Measurements from ENCODE around the gene FRMPD1. TPM values are rescaled to one million over a fixed set of nuclear protein-coding genes. Genes with fewer than 3 reads are reported as not detected.

FRMPD1 gene
- total RNA-seq, 1 donor from 2014 or later = 1.9 TPM

GRCh38 chr9:37668116-37668601 is 17.4 kb downstream of the FRMPD1 start:
- ATAC-seq (peak; percentile 83), DNase-seq (ENCODE audit: missing footprints) (no peak)
- intact Hi-C loops (cut with DNase I) = no loop called here

GRCh38 chr9:37669232-37669631 is 18.5 kb downstream of the FRMPD1 start:
- DNase-seq (ENCODE audit: missing footprints) (no peak), ATAC-seq (no peak)
- intact Hi-C loops (cut with DNase I) = no loop called here

GRCh38 chr9:37675661-37676060 is 24.9 kb downstream of the FRMPD1 start:
- ATAC-seq (no peak), DNase-seq (ENCODE audit: missing footprints) (no peak)
- intact Hi-C loops (cut with DNase I) = no loop called here

- intact Hi-C loops (cut with DNase I) = no loop called here
- DNase-seq (ENCODE audit: missing footprints) = no peak
- ATAC-seq = peak; percentile 81
These were observed 25.7 kb downstream of the FRMPD1 start for GRCh38 chr9:37676411-37676830.

DNA sequence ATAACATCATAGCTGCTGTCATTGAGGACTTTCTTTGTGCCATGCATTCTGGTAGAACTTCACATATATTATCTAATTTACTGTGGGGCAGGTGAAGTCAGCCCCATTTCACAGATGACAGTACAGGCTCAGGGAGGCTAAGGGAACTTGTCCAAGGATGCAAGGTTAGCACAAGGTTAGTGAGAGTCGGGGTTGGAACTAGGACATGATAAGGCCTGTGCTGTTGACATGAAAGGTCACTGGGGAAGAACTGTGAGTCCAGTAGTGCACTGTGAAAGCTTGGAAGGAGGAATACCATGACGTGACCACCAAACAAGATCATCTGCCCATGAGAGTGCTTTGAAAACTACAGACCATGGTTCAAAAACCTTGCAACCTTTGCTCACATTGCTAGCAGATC is 26.7 kb downstream of the FRMPD1 start:
- DNase-seq (ENCODE audit: missing footprints) (no peak), ATAC-seq (peak; percentile 69)
- intact Hi-C loops (cut with DNase I) = no loop called here

- intact Hi-C loops (cut with DNase I) = no loop called here
- ATAC-seq (peak; percentile 64), DNase-seq (ENCODE audit: missing footprints) (no peak)
These were observed 28.1 kb downstream of the FRMPD1 start for GRCh38 chr9:37678789-37679273.

DNA sequence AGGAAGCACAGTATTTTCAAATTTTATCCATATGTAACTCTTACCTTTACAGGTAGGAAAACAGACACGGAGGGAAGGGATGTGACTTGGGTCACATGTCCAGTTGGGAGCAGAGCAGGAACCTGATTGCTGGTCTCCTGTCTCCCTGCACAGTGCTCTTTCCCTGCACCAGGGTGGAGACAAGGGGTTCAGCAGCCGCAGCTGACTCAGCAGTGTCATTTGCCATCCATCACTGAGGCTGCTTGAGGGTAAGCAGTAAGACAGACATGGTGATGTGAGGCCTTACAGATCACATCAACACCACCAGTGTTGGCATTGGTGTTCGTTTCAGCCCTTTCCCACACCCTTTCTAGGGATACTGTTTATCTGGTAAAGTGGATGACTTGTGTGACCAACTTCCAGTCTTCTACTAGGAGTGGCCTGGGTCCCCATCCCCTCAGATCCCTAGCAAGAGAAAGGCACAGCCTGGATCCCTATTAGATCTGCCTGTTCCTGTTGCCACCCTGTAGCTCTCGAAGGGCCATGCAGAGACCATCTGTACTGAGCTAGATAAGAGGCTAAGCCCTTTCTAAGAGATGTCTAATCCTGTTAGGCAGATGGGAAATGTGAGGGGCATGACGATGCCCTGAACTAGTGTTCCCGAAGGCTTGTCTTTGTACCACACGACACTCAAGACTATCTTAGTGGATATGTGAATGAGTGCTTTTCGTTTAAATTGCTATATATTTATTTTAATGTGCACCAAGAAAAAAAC is 29.1 kb downstream of the FRMPD1 start:
- DNase-seq (ENCODE audit: missing footprints) (no peak), ATAC-seq (no peak)
- intact Hi-C loops (cut with DNase I) = no loop called here

DNA sequence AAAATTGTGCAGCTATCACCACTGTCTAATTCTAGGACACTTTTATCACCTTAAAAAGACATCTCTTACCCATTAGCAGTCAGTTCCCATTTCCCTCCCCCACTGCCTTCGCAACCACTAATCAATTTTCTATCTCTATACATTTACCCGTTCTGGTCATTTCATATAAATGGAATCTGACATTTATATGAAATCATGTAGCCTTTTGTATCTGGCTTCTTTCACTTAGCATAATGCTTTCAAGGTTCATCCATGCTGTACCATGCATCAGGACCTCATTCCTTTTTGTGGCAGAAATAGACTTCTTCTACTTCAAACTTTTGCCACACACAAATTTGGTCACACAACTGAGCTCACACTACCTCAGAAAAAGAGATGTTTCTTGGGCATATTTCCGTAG is 32.2 kb downstream of the FRMPD1 start:
- ATAC-seq (no peak), DNase-seq (ENCODE audit: missing footprints) (no peak)
- intact Hi-C loops (cut with DNase I) = no loop called here

DNA sequence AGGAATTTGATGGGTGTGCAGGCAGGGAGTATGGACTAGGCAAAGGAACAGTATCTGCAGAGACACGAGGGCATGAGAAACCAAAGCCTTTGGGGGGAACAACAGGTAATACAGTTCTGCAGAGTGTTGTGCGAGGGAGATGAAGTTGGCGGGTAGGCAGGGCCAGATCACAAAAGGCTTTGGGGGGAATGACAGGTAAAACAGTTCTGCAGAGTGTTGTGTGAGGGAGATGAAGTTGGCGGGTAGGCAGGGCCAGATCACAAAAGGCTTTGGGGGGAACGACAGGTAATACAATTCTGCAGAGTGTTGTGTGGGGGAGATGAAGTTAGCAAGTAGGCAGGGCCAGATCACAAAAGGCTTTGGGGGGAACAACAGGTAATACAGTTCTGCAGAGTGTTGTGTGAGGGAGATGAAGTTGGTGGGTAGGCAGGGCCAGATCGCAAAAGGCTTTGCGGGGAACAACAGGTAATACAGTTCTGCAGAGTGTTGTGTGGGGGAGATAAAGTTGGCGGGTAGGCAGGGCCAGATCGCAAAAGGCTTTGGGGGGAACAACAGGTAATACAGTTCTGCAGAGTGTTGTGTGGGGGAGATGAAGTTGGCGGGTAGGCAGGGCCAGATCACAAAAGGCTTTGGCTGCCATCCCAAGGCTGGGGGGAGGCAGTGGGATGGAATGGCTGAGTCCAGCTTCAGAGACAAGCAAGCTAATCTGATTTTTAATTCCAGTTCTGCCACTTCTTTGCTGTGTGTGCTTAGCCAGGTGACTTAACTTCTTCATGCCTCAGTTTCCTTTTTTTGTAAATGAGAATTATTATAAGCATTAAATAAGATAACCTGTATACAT is 33.0 kb downstream of the FRMPD1 start:
- intact Hi-C loops (cut with DNase I) = no loop called here
- ATAC-seq (no peak), DNase-seq (ENCODE audit: missing footprints) (no peak)

DNA sequence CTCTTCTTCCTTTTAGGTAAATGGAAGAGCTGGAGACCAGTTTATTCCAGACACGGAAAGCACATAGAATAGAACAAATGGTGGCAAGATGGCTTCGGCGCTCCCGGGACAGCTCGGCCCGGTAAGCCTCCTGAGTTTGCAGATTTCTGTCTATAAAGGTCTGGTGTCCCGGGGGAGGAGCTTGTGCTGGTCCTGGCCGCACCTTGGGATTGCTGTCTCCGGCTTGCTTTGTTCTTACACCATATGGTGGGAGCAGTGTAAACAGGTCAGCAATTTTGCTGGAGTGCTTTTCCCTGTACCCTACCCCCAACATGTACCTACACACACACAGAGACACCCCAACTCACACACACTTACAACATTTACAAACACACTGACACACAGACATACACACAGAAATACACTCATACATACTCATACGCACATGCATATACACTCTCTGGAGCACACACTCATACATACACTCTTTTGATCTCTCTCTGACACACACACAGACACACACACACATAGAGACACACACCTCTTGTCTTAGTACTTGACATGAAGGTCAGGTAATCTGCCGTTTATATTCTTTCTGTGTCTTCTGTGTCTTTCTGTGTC is 42.0 kb downstream of the FRMPD1 start:
- intact Hi-C loops (cut with DNase I) = no loop called here
- ATAC-seq = no peak
- no peak for DNase-seq (ENCODE audit: missing footprints)

- DNase-seq (ENCODE audit: missing footprints) (no peak), ATAC-seq (no peak)
- intact Hi-C loops (cut with DNase I) = no loop called here
These were observed 42.5 kb downstream of the FRMPD1 start for GRCh38 chr9:37693260-37693659.

DNA sequence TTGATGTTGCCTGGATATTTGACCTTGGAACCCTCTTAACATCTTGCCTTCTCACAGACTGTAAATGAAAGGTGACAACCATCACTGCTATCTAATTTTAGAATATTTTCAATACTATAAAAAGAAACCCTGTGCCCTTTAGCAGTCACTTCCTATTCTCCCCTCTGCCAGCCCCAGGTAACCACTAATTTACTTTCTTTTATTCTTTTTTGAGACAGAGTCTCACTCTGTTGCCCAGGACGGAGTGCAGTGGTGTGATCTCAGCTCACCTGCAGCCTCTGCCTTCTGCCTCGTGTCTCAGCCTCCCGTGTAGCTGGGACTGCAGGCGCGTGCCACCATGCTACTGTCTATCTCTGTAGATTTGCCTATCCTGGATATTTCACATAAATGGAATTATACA is 43.6 kb downstream of the FRMPD1 start:
- DNase-seq (ENCODE audit: missing footprints) (no peak), ATAC-seq (no peak)
- intact Hi-C loops (cut with DNase I) = no loop called here

- intact Hi-C loops (cut with DNase I) = no loop called here
- ATAC-seq = no peak
- no peak for DNase-seq (ENCODE audit: missing footprints)
These were observed 45.8 kb downstream of the FRMPD1 start for GRCh38 chr9:37696528-37696927.

GRCh38 chr9:37700131-37700530 is 49.4 kb downstream of the FRMPD1 start:
- intact Hi-C loops (cut with DNase I) = no loop called here
- DNase-seq (ENCODE audit: missing footprints) = no peak
- no peak for ATAC-seq

GRCh38 chr9:37700900-37701299 is 50.1 kb downstream of the FRMPD1 start:
- intact Hi-C loops (cut with DNase I) = no loop called here

GRCh38 chr9:37705787-37706186 is 55.0 kb downstream of the FRMPD1 start:
- DNase-seq (ENCODE audit: missing footprints) (no peak), ATAC-seq (no peak)
- intact Hi-C loops (cut with DNase I) = no loop called here

More at GRCh38 chr9:37700900-37701299, 50.1 kb downstream of the FRMPD1 start:
- no peak for DNase-seq (ENCODE audit: missing footprints)
- no peak for ATAC-seq

DNA sequence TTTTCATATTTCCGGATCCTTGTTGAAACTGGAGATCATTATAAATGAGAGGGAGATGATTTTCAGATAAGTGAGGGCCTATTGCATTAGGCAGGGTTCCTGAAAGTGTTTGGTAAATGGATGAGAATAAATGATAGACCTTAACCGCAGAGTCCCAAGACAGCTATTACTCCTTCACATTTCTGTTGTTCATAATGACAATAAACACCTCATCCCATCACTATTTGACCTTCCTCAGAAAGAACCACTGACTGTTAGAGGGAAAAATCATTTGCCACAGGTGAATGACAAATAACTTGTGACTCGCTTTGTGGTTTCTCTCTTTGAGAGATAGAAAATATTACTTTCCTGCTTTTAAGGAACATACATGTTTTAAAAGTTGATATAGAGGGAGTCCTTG is 55.5 kb downstream of the FRMPD1 start:
- intact Hi-C loops (cut with DNase I) = no loop called here
- DNase-seq (ENCODE audit: missing footprints) (no peak), ATAC-seq (no peak)

- intact Hi-C loops (cut with DNase I) = no loop called here
- DNase-seq (ENCODE audit: missing footprints) (no peak), ATAC-seq (no peak)
These were observed 57.0 kb downstream of the FRMPD1 start for GRCh38 chr9:37707748-37708147.

GRCh38 chr9:37710046-37710445 is 59.3 kb downstream of the FRMPD1 start:
- ATAC-seq (no peak), DNase-seq (ENCODE audit: missing footprints) (no peak)
- intact Hi-C loops (cut with DNase I) = no loop called here

Data from Right ventricle myocardium inferior (tissue), 1 donor.